Fibroblast of lung (primary cell): ENCODE measurements around the gene TMEM154.

Experiments
- CTCF ChIP-seq, 2 donors: IDR thresholded peaks in 1 of 2; conservative IDR thresholded peaks in 1 of 2; 1 replicate in 1 of 2; 2 replicates in 1 of 2; pipeline ENCODE4 v1.5.1; 2011 to 2012; ENCODE audit warnings: low read length in 2 of 2, control low read depth in 1 of 2, inconsistent platforms in 1 of 2, low read depth in 1 of 2, mild to moderate bottlenecking in 1 of 2
- EZH2 ChIP-seq: IDR thresholded peaks from 2 replicates; pipeline ENCODE4 v1.5.1; 2012; ENCODE audit warnings: low read length, control low read depth, mild to moderate bottlenecking; ENCODE audit errors: missing control alignments

DNA sequence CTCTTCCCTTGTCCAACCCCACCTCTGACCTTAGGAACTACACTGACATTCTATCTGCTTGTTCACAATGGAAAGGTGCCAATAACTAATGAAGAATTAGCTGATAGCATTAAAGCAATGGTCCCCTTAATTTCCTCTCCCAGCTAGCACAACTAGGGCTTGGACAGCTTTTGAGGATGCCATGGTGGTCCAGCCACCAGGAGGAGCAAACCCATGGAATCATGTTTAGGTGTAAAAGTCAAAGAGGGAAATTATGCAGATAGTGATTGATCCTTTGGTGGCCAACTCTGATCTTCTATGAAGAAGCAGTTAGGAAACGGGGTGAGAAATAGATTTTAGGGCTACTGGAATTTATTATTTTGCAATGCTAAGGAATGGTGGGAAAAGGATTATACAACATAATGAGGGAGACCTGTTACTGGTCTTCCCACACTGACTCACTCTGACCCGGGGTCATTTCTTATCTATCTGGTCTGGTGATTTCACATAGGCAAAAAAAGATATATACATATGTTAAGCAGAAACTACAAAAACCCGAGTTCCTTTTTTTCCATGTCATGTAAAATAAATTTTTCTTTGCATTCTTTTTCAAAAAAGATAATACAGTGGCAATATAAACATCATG, 98.1 kb downstream of the TMEM154 start:
- TF ChIP-seq CTCF (conservative IDR thresholded peaks at IDR 0.05 in 1 of 2, IDR thresholded peaks at IDR 0.05 in 1 of 2; ENCODE audit: low read depth in 1 of 2, low read length in 2 of 2): no peak
- no peak for TF ChIP-seq EZH2
